ENCODE measurements around the gene HMGCS1. TPM values are rescaled to one million over a fixed set of nuclear protein-coding genes. Genes with fewer than 3 reads are reported as not detected.

HMGCS1 gene
- total and polyA plus RNA-seq, 4 donors: 91.9 to 360 (median 164) TPM

DNA sequence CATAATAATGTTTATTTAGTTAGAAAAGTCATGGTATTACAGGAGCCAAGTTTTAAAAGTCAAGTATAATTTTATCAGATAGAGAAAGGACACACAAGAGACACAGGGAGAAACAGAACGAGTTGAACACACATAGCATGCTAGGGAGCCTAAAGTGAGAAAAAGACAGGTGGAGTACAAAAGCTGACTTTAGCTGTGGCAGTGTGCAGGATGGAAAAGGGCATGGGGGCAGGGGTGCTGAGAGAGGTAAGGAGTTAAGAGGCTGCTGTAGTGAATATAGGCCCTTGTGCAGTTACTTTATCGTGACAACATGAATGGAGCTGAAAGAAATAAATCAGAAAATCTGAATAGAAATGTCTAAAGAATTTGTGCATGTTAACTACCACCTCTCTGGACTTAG is 18.0 kb downstream of the HMGCS1 start:
- Histone ChIP-seq H3K27me3 (ENCODE audit: control insufficient read depth in 3 of 3, insufficient read depth in 3 of 3, low read length in 2 of 3) (no peaks in the 10 kb centered on the region), H3K4me3 (no peak overlapping the region), H3K9ac (ENCODE audit: insufficient read depth in 1 of 2, low read length in 2 of 2) (no peak overlapping the region), H3K9me3 (ENCODE audit: control insufficient read depth in 4 of 4, insufficient read depth in 3 of 4, low read length in 3 of 4) (no peaks in the 10 kb centered on the region), H3K4me1 (ENCODE audit: control insufficient read depth in 5 of 5, insufficient read depth in 5 of 5, low read length in 5 of 5) (peaks cover 0 to 13% (median 0%) of the 10 kb centered on the region in 5 donors), H3K27ac (ENCODE audit: low read depth in 1 of 2, low read length in 1 of 2) (no peak overlapping the region), H3K36me3 (ENCODE audit: control insufficient read depth in 4 of 4, insufficient read depth in 4 of 4, low read length in 4 of 4) (peaks cover 15 to 47% (median 39%) of the 10 kb centered on the region in 4 donors)
- DNase-seq (no peak), ATAC-seq (ENCODE audit: insufficient read depth, low FRiP score) (no peak)
- 81 to 96% methylated on average over 2 of the region's 2 CpGs for WGBS, 2 donors
- TF ChIP-seq, protein P1, sequence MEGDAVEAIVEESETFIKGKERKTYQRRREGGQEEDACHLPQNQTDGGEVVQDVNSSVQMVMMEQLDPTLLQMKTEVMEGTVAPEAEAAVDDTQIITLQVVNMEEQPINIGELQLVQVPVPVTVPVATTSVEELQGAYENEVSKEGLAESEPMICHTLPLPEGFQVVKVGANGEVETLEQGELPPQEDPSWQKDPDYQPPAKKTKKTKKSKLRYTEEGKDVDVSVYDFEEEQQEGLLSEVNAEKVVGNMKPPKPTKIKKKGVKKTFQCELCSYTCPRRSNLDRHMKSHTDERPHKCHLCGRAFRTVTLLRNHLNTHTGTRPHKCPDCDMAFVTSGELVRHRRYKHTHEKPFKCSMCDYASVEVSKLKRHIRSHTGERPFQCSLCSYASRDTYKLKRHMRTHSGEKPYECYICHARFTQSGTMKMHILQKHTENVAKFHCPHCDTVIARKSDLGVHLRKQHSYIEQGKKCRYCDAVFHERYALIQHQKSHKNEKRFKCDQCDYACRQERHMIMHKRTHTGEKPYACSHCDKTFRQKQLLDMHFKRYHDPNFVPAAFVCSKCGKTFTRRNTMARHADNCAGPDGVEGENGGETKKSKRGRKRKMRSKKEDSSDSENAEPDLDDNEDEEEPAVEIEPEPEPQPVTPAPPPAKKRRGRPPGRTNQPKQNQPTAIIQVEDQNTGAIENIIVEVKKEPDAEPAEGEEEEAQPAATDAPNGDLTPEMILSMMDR (IDR thresholded peaks at IDR 0.05; ENCODE audit: control extremely low read depth, extremely low read depth): no peak

DNA sequence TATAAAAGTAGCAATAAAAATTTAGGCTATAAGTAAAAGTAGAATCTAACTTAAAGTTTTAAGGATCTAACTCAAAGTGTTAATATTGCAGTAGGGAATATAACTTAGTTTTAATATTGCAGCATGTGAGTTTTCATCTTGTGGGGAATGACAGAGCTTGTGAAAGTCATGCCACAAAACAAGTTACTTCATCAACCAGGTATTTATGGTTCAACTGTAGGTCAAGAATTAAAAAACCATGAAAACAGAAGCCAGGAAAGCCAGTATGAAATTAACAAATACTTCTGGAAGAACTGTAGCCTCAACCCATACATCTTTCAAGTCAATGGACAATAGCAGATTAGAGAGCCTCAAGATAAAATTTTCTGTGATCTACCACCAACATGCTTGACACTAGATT is 19.0 kb downstream of the HMGCS1 start:
- TF ChIP-seq, protein P1 (IDR thresholded peaks at IDR 0.05; ENCODE audit: control extremely low read depth, extremely low read depth): no peak
- DNase-seq (no peak), ATAC-seq (ENCODE audit: insufficient read depth, low FRiP score) (no peak)
- no peak overlapping the region for H3K4me3 ChIP-seq
- H3K27ac ChIP-seq (ENCODE audit: low read depth in 1 of 2, low read length in 1 of 2): no peak overlapping the region
- H3K27me3 ChIP-seq (ENCODE audit: control insufficient read depth in 3 of 3, insufficient read depth in 3 of 3, low read length in 2 of 3): no peaks in the 10 kb centered on the region
- no peak overlapping the region for H3K9ac ChIP-seq (ENCODE audit: insufficient read depth in 1 of 2, low read length in 2 of 2)
- H3K36me3 ChIP-seq (ENCODE audit: control insufficient read depth in 4 of 4, insufficient read depth in 4 of 4, low read length in 4 of 4): peaks cover 17 to 47% (median 39%) of the 10 kb centered on the region in 4 donors
- H3K4me1 ChIP-seq (ENCODE audit: control insufficient read depth in 5 of 5, insufficient read depth in 5 of 5, low read length in 5 of 5): peaks cover 0 to 13% (median 0%) of the 10 kb centered on the region in 5 donors
- no peaks in the 10 kb centered on the region for H3K9me3 ChIP-seq (ENCODE audit: control insufficient read depth in 4 of 4, insufficient read depth in 3 of 4, low read length in 3 of 4)

DNA sequence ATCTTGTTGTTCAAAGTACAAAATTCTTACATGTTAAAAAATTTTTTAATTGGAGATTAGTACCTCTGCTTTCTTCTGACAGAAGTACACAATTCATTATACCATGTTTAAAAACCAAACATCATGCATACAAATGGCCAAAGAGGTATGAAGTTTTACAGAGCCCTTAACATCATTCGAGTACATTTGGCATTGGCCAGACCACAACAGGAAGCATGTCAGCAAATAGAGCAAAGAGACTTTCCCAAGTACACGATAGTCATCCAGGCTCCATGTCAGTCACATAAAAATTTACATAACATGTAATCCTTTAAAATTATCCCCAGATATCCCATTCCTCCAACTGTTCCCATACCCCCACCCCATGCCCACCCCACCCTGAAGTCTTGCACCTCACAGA is 22.5 kb downstream of the HMGCS1 start:
- Histone ChIP-seq H3K27ac (ENCODE audit: low read depth in 1 of 2, low read length in 1 of 2) (no peak overlapping the region), H3K4me1 (ENCODE audit: control insufficient read depth in 5 of 5, insufficient read depth in 5 of 5, low read length in 5 of 5) (peaks cover 0 to 27% (median 0%) of the 10 kb centered on the region in 5 donors), H3K9ac (ENCODE audit: insufficient read depth in 1 of 2, low read length in 2 of 2) (no peak overlapping the region), H3K27me3 (ENCODE audit: control insufficient read depth in 3 of 3, insufficient read depth in 3 of 3, low read length in 2 of 3) (no peaks in the 10 kb centered on the region), H3K4me3 (no peak overlapping the region), H3K9me3 (ENCODE audit: control insufficient read depth in 4 of 4, insufficient read depth in 3 of 4, low read length in 3 of 4) (no peaks in the 10 kb centered on the region), H3K36me3 (ENCODE audit: control insufficient read depth in 4 of 4, insufficient read depth in 4 of 4, low read length in 4 of 4) (peaks cover 25 to 38% (median 29%) of the 10 kb centered on the region in 4 donors)
- no peak for DNase-seq
- TF ChIP-seq, protein P1 (IDR thresholded peaks at IDR 0.05; ENCODE audit: control extremely low read depth, extremely low read depth): no peak
- ATAC-seq (ENCODE audit: insufficient read depth, low FRiP score): no peak
- WGBS, 2 donors: 37 to 51% methylated on average over 2 of the region's 2 CpGs

DNA sequence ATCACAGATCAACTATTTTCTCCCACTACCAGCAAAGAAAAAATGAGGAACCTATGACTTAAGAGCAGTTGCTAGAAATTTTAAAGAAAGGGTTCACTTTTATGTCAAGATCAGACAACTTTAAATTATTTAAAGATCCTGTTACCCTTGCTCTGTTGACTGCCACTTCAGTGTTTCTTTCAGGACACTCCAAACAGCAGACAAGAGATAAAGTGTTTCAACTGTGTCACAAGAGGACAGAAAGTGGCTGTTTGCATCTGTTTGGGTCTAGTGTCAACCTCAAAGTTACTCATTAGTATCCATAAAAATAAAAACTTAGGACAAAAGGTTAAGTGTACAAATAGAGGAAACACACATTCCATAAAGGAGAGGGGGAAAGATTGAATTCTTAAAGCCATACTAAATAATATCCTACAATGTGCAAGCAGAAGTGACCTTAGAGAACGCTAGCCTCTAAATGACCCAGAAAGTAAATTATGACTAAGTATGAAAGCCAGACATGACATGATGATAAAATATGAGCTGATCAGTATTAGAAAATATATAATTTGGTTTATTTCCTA is 24.9 kb downstream of the HMGCS1 start:
- Histone ChIP-seq H3K27me3 (ENCODE audit: control insufficient read depth in 3 of 3, insufficient read depth in 3 of 3, low read length in 2 of 3) (no peaks in the 10 kb centered on the region), H3K9me3 (ENCODE audit: control insufficient read depth in 4 of 4, insufficient read depth in 3 of 4, low read length in 3 of 4) (no peaks in the 10 kb centered on the region), H3K4me1 (ENCODE audit: control insufficient read depth in 5 of 5, insufficient read depth in 5 of 5, low read length in 5 of 5) (peaks cover 0 to 18% (median 0%) of the 10 kb centered on the region in 5 donors), H3K27ac (ENCODE audit: low read depth in 1 of 2, low read length in 1 of 2) (no peak overlapping the region), H3K4me3 (no peak overlapping the region), H3K36me3 (ENCODE audit: control insufficient read depth in 4 of 4, insufficient read depth in 4 of 4, low read length in 4 of 4) (peaks cover 10 to 36% (median 17%) of the 10 kb centered on the region in 4 donors), H3K9ac (ENCODE audit: insufficient read depth in 1 of 2, low read length in 2 of 2) (no peak overlapping the region)
- TF ChIP-seq, protein P1 (IDR thresholded peaks at IDR 0.05; ENCODE audit: control extremely low read depth, extremely low read depth): no peak
- ATAC-seq (ENCODE audit: insufficient read depth, low FRiP score) (no peak), DNase-seq (no peak)
- 92 to 98% methylated on average over 1 of the region's 1 CpG for WGBS, 2 donors

All from lung (tissue), 12 donors.